EH (cell line): ENCODE measurements around the gene FOXO1.
"Not testable (repeated sequence)": the region's sequence is repeated elsewhere in the genome, so short reads cannot be mapped to it uniquely, and the experiment has no call there.

Experiments used
- DNase-seq: peaks from one replicate; pipeline ENCODE4 v3.0.0-alpha.2; 2015; ENCODE audit warnings: low read depth

Gene FOXO1

DNA sequence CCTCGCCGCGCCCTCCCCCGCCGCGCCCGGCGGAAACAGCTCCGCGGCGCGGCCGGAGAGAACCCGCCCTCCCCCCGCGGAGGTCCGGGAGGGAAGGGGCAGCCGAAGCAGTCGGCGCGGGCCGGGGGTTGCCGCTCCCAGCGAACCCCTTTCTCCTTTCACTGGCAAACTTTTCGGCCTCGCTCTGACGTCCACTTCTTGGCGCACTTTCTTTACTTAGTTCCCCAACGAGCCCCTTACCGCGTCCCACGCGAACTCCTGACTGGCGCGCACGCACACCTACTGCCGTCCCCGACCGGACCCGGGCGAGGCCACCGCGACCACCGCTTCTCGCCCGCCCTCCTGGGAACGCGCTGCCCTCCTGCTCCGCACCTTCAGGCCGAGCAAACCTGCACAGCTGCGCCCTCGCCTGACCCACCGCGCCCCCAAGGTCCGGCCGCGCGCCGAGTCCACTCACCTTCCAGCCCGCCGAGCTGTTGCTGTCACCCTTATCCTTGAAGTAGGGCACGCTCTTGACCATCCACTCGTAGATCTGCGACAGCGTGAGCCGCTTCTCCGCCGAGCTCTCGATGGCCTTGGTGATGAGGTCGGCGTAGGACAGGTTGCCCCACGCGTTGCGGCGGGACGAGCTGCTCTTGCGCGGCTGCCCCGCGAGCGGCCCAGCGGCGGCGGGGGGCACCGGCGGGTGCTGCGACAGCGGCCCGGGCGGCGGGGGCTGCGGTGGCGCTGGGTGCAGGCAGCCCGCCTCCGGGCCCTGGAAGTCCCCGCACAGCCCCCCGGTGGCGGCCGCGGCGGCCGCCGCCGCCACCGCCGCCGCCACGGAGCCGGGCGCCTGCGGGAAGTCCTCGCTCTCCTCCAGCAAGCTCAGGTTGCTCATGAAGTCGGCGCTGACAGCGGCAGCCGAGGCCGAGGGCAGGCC is 1.1 kb downstream of the FOXO1 start:
- peak; percentile 36 for DNase-seq

GRCh38 chr13:40664350-40665125 is 1.9 kb downstream of the FOXO1 start:
- DNase-seq = peak; percentile 62

GRCh38 chr13:40664100-40664349 is 2.4 kb downstream of the FOXO1 start:
- not testable (repeated sequence) for DNase-seq

DNA sequence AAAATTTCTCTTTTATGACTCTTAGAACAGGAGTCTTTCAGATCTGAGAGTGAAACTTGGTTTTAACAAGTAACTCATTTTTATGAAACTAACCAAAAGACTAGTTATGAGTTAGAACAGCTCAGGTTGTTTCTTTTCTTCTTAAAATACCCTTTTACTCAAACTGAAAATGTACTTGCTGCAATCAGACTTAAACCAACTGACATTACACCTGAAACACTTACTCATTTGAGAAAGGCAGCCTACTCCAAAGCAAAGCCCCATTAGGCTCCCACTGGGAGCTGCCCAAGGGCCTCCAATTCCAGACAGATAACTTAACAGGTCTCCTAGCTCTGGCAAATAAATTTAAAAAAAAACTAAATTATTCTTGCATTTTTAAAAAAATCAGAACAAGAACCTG is 3.6 kb downstream of the FOXO1 start:
- no peak for DNase-seq

- DNase-seq = no peak
Measured at GRCh38 chr13:40661875-40662665, 4.4 kb downstream of the FOXO1 start.

DNA sequence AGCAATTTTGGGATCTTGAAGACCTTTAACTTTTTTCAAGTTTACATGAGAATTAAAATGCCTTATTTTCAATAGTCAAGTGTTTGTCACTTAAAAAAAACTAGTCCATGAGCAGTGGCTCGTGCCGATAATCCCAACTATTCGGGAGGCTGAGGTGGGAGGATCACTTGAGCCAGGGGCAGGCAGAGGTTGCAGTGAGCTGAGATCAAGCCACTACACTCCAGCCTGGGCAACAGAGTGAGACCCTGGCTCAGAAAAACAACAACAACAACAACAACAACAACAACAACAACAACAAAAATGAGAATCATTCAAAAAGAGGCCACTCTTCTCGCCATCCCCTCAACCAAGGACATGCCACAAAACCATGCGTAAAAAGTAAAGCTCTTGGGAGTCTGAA is 5.7 kb downstream of the FOXO1 start:
- no peak for DNase-seq

- peak; percentile 50 for DNase-seq
Measured at GRCh38 chr13:40660141-40660664, 6.2 kb downstream of the FOXO1 start.

DNA sequence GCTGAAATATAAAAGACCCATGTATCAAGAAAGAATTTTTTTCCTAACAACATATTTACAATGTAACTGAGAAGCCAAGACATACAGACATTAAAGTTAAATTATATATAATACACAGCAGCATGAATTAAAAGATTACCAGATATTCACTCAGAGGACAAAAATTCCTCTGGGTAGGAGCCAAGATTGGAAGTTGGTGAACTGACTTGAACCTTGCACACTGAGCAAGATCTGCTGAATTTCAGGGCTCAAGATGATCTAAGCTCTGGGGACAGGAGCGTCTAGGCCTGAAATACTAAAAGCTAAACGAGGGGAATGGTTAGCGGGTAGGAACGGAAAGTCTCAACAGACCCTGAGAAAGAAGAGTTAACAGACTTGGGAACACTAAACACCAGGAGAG is 8.5 kb downstream of the FOXO1 start:
- DNase-seq = peak; percentile 59

- no peak for DNase-seq
Measured at GRCh38 chr13:40657307-40657706, 9.1 kb downstream of the FOXO1 start.

- DNase-seq = no peak
Measured at GRCh38 chr13:40656358-40656757, 10.1 kb downstream of the FOXO1 start.

GRCh38 chr13:40653527-40654318 is 12.7 kb downstream of the FOXO1 start:
- peak; percentile 44 for DNase-seq

DNA sequence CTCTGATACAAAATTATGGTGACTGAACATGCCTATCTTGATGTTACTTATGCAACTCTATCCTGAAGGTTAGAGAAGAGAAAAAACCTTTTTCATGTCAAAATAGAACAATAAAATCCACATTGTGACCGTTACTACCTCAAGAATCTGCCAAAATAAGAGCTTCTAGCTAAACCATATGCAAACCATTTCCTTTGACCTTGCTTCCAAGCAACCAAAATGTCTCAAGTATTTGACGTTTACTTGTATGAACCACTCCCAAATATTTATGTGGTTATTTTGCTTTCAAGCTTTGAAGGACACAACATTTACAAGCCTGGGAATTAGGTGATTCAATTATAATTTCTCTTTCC is 13.9 kb downstream of the FOXO1 start:
- peak; percentile 32 for DNase-seq

- DNase-seq = no peak
Measured at GRCh38 chr13:40651866-40652587, 14.4 kb downstream of the FOXO1 start.

GRCh38 chr13:40648841-40649240 is 17.6 kb downstream of the FOXO1 start:
- DNase-seq = no peak

DNA sequence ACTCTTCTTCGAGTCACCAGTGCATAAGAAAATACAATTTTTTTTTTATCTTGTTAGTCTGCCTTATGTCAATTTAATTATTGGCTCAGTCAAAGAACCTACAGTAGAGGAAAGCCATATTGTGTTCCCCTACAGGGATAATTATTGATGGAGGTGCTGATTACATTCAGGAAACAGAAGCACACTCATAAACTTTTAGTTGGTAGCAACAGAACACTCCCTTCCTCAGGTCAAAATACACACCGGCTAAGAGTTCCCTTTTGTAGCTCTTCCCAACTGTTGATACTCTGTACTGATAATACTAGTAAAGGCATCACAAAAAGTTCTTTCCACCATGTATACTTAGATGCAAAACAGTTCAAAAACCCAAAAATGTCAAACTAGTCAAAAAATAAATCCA is 18.4 kb downstream of the FOXO1 start:
- no peak for DNase-seq

DNA sequence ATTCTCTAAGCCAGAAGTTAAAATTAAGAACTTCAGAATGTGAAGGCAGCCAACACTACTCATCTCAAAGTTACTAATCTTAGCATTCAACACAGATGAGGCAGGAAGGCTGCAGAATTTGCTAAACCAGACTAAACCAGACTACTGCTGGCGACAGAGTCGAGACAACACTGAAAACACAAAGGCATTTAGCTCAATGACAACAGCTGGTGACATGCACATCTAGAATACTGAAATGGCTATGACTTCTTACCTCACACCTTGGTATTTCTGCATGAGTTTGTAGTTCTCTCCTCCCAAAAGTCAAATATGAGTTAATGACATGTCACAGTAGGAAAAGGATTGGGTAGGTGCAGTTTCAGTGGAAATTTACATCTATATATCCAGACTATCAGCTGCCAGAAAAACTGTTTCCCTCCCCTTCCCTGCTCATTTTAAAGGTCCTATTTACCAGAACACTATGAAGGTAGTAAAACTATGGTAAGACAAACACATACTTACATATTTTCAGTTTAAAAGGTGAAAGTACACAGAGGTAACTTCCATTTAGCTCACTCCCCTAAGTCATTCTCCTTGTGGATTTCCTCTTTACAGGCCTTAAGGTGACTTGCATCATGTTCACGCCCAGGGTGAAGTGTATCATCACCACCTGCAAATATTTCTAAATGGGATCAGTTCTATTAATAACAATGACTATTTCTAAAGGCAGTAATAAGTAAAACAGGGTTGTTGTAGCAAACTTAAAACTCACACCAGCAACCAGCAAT is 21.4 kb downstream of the FOXO1 start:
- no peak for DNase-seq

- DNase-seq = no peak
Measured at GRCh38 chr13:40640845-40641458, 25.5 kb downstream of the FOXO1 start.

DNA sequence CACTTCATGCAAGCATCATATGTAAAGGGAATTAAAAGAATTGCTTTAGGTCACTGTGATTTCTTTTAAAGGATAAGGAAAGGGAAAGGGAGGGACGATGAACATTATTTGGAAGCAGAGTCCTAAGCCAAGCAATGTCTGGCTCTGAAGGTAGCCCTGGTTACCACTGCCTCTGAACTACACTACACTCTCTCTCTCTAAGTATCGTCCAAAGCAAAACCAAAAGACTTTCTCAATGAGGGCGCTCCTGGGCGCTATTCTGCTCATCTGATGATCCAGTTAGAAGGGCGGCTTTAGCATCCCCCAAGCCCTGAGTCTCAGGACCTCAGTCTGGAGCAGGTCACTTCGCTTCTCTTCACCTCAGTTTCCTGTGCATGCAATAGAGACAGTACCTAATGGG is 26.2 kb downstream of the FOXO1 start:
- no peak for DNase-seq

GRCh38 chr13:40639221-40639681 is 27.2 kb downstream of the FOXO1 start:
- peak; percentile 54 for DNase-seq

DNA sequence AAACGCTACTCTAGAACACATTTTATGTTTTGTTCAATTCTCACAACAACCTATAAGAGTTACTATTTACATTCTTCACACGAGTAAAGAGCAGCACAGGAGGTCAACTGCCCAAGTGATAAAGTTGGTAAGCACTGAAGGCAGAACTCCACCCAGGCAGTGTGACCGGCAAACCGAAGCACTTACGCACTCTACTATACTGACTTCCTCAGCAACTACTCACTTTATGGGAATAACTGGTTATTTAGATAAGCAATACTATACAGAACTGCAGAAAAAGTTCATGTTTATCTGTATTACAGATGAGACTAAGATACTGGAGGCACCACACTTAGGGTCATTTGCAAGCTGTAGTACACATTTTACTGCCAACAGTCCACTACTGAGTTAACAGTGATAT is 28.8 kb downstream of the FOXO1 start:
- DNase-seq = no peak
